Kasumi-1 (cell line): ENCODE data around the gene MOB3C.
A peak's percentile ranks its signal among the peaks of the same experiment; 100 is the strongest.

Experiments
- DNase-seq, 2 experiments: peaks; one replicate each; lab custom pipeline; 2025; lab: John Stamatoyannopoulos, UW

MOB3C gene

GRCh38 chr1:46638921-46639320 lies 22.3 kb upstream of the MOB3C start:
- DNase-seq, result no peak

GRCh38 chr1:46637444-46638083 lies 21.0 kb upstream of the MOB3C start:
- no peak for DNase-seq

- DNase-seq, result no peak
Observed at GRCh38 chr1:46635205-46635604, 18.6 kb upstream of the MOB3C start.

GRCh38 chr1:46630719-46631118 lies 14.1 kb upstream of the MOB3C start:
- DNase-seq, result no peak

GRCh38 chr1:46623743-46624644 lies 7.4 kb upstream of the MOB3C start:
- no peak for DNase-seq

GRCh38 chr1:46622344-46622743 lies 5.7 kb upstream of the MOB3C start:
- DNase-seq, result peak; percentile 39

GRCh38 chr1:46621930-46622329 lies 5.3 kb upstream of the MOB3C start:
- DNase-seq, result no peak

- DNase-seq, result no peak
Observed at GRCh38 chr1:46619656-46620258, 3.1 kb upstream of the MOB3C start.

GRCh38 chr1:46618754-46619415 lies 2.3 kb upstream of the MOB3C start:
- no peak for DNase-seq

- no peak for DNase-seq
Observed at GRCh38 chr1:46617833-46618232, 1.2 kb upstream of the MOB3C start.

GRCh38 chr1:46617108-46617800 lies 643 bp upstream of the MOB3C start:
- DNase-seq, result no peak

- DNase-seq, result no peak
Observed at GRCh38 chr1:46615735-46616134, 876 bp downstream of the MOB3C start.

- no peak for DNase-seq
Observed at GRCh38 chr1:46615088-46615487, 1.5 kb downstream of the MOB3C start.

GRCh38 chr1:46614604-46614984 lies 2.0 kb downstream of the MOB3C start:
- DNase-seq, result no peak

- peak; percentile 71 to 85 for DNase-seq
Observed at GRCh38 chr1:46613661-46614603, 2.7 kb downstream of the MOB3C start.

- no peak for DNase-seq
Observed at GRCh38 chr1:46612937-46613660, 3.5 kb downstream of the MOB3C start.

GRCh38 chr1:46611691-46612221 lies 4.9 kb downstream of the MOB3C start:
- no peak for DNase-seq

- DNase-seq, result no peak
Observed at GRCh38 chr1:46607345-46608130, 9.1 kb downstream of the MOB3C start.
